ENCODE data around the gene TMA7. TPM values are rescaled to one million over a fixed set of nuclear protein-coding genes. Genes with fewer than 3 reads are reported as not detected.

Gene TMA7
- total RNA-seq, 1 donor from 2014 or later = 184 TPM

- Mint-ChIP-seq H3K4me3 (ENCODE audit: unreplicated experiment) (no peak overlapping the region), H3K4me1 (ENCODE audit: low read depth) (peaks cover 27% of the 10 kb centered on the region), H3K9me3 (ENCODE audit: low read depth) (no peaks in the 10 kb centered on the region), H3K27me3 (ENCODE audit: low read depth) (no peaks in the 10 kb centered on the region), H3K27ac (ENCODE audit: unreplicated experiment) (peak overlapping the region; percentile 91), H3K36me3 (ENCODE audit: low read depth) (peaks cover 28% of the 10 kb centered on the region)
- TF ChIP-seq CTCF (IDR thresholded peaks at IDR 0.05) = no peak
- DNase-seq (ENCODE audit: low spot score) = no peak
Observed at GRCh38 chr3:48402907-48403306, 37.1 kb upstream of the TMA7 start.

GRCh38 chr3:48403533-48404439, 36.3 kb upstream of the TMA7 start:
- TF ChIP-seq CTCF (IDR thresholded peaks at IDR 0.05) = no peak
- no peak overlapping the region for H3K4me3 Mint-ChIP-seq (ENCODE audit: unreplicated experiment)
- no peak for DNase-seq (ENCODE audit: low spot score)
- H3K9me3 Mint-ChIP-seq (ENCODE audit: low read depth) = no peaks in the 10 kb centered on the region
- no peak overlapping the region for H3K27ac Mint-ChIP-seq (ENCODE audit: unreplicated experiment)
- peaks cover 27% of the 10 kb centered on the region for H3K4me1 Mint-ChIP-seq (ENCODE audit: low read depth)
- H3K27me3 Mint-ChIP-seq (ENCODE audit: low read depth) = no peaks in the 10 kb centered on the region
- peaks cover 33% of the 10 kb centered on the region for H3K36me3 Mint-ChIP-seq (ENCODE audit: low read depth)

DNA sequence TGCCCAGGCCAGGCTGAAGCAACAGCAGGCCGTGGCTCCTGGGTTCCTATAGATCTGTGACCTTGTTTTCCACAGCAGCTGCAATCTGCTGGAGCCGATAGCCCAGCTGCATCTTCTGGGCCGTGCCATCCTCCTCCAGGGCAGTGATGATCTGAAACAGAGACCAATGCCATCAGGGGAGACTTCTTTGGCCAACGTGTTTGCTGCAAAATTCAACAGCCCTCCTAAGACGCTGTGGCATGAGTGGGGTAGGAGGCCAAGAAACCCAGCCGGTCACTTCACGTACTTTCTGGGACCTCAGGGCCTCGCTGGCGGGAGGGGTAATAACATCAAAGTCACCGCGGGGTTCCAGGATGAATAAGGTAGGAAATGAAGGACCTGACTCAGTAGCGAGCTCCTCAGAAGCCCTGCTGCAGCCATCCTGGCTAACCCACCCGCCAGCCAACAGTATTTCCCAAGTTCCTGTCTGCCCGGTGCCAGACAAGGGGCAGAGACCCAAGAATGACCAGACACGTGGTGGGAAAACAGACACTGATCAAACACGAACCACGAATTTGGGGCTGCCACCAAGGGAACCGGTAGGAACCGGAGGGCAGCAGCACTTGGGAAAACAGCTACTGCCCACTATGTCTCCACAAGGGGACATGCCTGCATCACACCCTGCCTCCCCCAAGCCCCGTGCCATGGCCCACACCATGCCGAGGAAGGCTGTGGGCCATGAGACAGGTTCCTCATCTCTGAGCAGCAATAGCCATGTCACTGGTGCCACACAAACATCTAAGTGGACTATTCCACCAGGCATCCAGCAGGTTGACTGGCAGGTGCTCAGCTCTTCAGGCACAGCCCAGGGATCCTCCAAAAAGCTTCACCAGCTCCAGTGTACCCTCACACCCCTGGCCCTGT, 35.4 kb upstream of the TMA7 start:
- Mint-ChIP-seq H3K9me3 (ENCODE audit: low read depth) (no peaks in the 10 kb centered on the region), H3K36me3 (ENCODE audit: low read depth) (peaks cover 37% of the 10 kb centered on the region), H3K27ac (ENCODE audit: unreplicated experiment) (no peak overlapping the region), H3K27me3 (ENCODE audit: low read depth) (no peaks in the 10 kb centered on the region), H3K4me1 (ENCODE audit: low read depth) (peaks cover 27% of the 10 kb centered on the region), H3K4me3 (ENCODE audit: unreplicated experiment) (no peak overlapping the region)
- no peak for DNase-seq (ENCODE audit: low spot score)
- no peak for TF ChIP-seq CTCF (IDR thresholded peaks at IDR 0.05)

GRCh38 chr3:48405343-48405881, 34.6 kb upstream of the TMA7 start:
- TF ChIP-seq CTCF (IDR thresholded peaks at IDR 0.05) = no peak
- H3K27ac Mint-ChIP-seq (ENCODE audit: unreplicated experiment) = no peak overlapping the region
- H3K27me3 Mint-ChIP-seq (ENCODE audit: low read depth) = no peaks in the 10 kb centered on the region
- no peak for DNase-seq (ENCODE audit: low spot score)
- no peak overlapping the region for H3K4me3 Mint-ChIP-seq (ENCODE audit: unreplicated experiment)
- H3K9me3 Mint-ChIP-seq (ENCODE audit: low read depth) = no peaks in the 10 kb centered on the region
- peaks cover 27% of the 10 kb centered on the region for H3K4me1 Mint-ChIP-seq (ENCODE audit: low read depth)
- H3K36me3 Mint-ChIP-seq (ENCODE audit: low read depth) = peaks cover 41% of the 10 kb centered on the region

GRCh38 chr3:48405971-48406370, 34.1 kb upstream of the TMA7 start:
- H3K27me3 Mint-ChIP-seq (ENCODE audit: low read depth) = no peaks in the 10 kb centered on the region
- no peak for DNase-seq (ENCODE audit: low spot score)
- H3K4me3 Mint-ChIP-seq (ENCODE audit: unreplicated experiment) = no peak overlapping the region
- peaks cover 41% of the 10 kb centered on the region for H3K36me3 Mint-ChIP-seq (ENCODE audit: low read depth)
- no peak for TF ChIP-seq CTCF (IDR thresholded peaks at IDR 0.05)
- no peak overlapping the region for H3K27ac Mint-ChIP-seq (ENCODE audit: unreplicated experiment)
- no peaks in the 10 kb centered on the region for H3K9me3 Mint-ChIP-seq (ENCODE audit: low read depth)
- peaks cover 23% of the 10 kb centered on the region for H3K4me1 Mint-ChIP-seq (ENCODE audit: low read depth)

All from chondrocyte (in vitro differentiated cells).